K562 (cell line): ENCODE measurements around the gene NRIP2. TPM values are rescaled to one million over a fixed set of nuclear protein-coding genes. Genes with fewer than 3 reads are reported as not detected.
A peak's percentile ranks its signal among the peaks of the same experiment; 100 is the strongest.

Source experiments
- COPS2 ChIP-seq: fragments of 450-650 bp; conservative IDR thresholded peaks from 2 replicates; pipeline ENCODE4 v1.6.1; 2016; ENCODE audit warnings: mild to moderate bottlenecking, moderate library complexity
- ID3 ChIP-seq, 2 experiments: fragments of 250-450 bp in 1 of 2; fragments of 450-650 bp in 1 of 2; sonication (Bioruptor Pico) in 1 of 2; IDR thresholded peaks; 2 replicates each; pipeline versions ENCODE4 v1.6.1 to v1.8.0; 2016 to 2021; ENCODE audit warnings: mild to moderate bottlenecking in 2 of 2, moderate library complexity in 2 of 2, missing compliant biosample characterization in 1 of 2, missing genetic modification characterization in 1 of 2
- MGA ChIP-seq: fragments of 450-650 bp; IDR thresholded peaks from 2 replicates; pipeline ENCODE4 v1.6.1; 2016; ENCODE audit warnings: mild to moderate bottlenecking, moderate library complexity
- MTA3 ChIP-seq: fragments of 450-650 bp; formaldehyde crosslinking; IDR thresholded peaks from 2 replicates; pipeline ENCODE4 v1.6.1; 2017; ENCODE audit warnings: mild to moderate bottlenecking, borderline replicate concordance
- NFXL1 ChIP-seq: fragments of 450-650 bp; formaldehyde crosslinking; IDR thresholded peaks from 2 replicates; pipeline ENCODE4 v1.4.0; 2021; ENCODE audit warnings: mild to moderate bottlenecking
- PHF21A ChIP-seq: fragments of 450-650 bp; IDR thresholded peaks from 2 replicates; pipeline ENCODE4 v1.6.1; 2017; ENCODE audit warnings: low read depth, borderline replicate concordance
- SREBF1 ChIP-seq: fragments of 150-350 bp; IDR thresholded peaks from 2 replicates; pipeline ENCODE4 v1.6.1; 2014; ENCODE audit warnings: antibody characterized with exemption, low read depth, low read length, borderline replicate concordance
- polyA plus RNA-seq, 8 experiments: library from polyadenylated mRNA; depleted of rRNA in 4 of 8; stranded (reverse) in 5 of 8; unstranded in 3 of 8; fragments of >200 nt; fragmentation: Nextera tagmentation in 2 of 8; fragmentation: Illumina TruSeq in 1 of 8; extraction: Ambion mirVana in 2 of 8; extraction: Trizol in 1 of 8; gene quantifications; 2 replicates each; pipeline versions ENCODE4 v1.2.1 to v1.2.3, GENCODE V29; 2011 to 2014; ENCODE audit warnings: inconsistent platforms in 1 of 8, missing spikeins in 1 of 8
- total RNA-seq, 7 experiments: library from RNA; depleted of rRNA in 6 of 7; stranded (reverse); fragments of >200 nt in 6 of 7; fragmentation: Illumina TruSeq in 2 of 7; extraction: Trizol in 2 of 7; gene quantifications; 2 replicates each; pipeline versions ENCODE4 v1.2.1 to v1.2.3, GENCODE V29; 2011 to 2021; ENCODE audit warnings: low replicate concordance in 1 of 7
- TF ChIP-seq, protein P1 (sequence below), 3 experiments: fragments of 200-800 bp in 1 of 3; sonication (Bioruptor generic) in 1 of 3; sonication (generic) in 1 of 3; formaldehyde crosslinking in 1 of 3; IDR thresholded peaks; 2 replicates each; pipeline versions ENCODE4 v1.6.1 to v1.8.0; 2016 to 2022; ENCODE audit warnings: mild to moderate bottlenecking in 2 of 3, missing compliant biosample characterization in 2 of 3, missing genetic modification characterization in 2 of 3, missing genetic modification reagents in 1 of 3

NRIP2 gene
- total and polyA plus RNA-seq, 9 of the 15 experiments (the other 6 are each of a cell fraction or from before 2014, with no cell fraction given), result 0.07 to 0.10 TPM; not detected in 7

- TF ChIP-seq ID3 (CRISPR knock-in tag; IDR thresholded peaks at IDR 0.05) (no peak), ID3 (tag; IDR thresholded peaks at IDR 0.05) (no peak), SREBF1 (no peak), PHF21A (no peak), MTA3 (no peak), MGA (0 out of 2 replicates have a peak, but pooled peaks have one; percentile 70), NFXL1 (CRISPR knock-in tag) (no peak), COPS2 (no peak)
- TF ChIP-seq, protein P1, sequence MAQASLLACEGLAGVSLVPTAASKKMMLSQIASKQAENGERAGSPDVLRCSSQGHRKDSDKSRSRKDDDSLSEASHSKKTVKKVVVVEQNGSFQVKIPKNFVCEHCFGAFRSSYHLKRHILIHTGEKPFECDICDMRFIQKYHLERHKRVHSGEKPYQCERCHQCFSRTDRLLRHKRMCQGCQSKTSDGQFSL (CRISPR knock-in tag; IDR thresholded peaks at IDR 0.05), result no peak
- TF ChIP-seq, protein P1 (tag; IDR thresholded peaks at IDR 0.05), result no peak
Measured at GRCh38 chr12:2792671-2793500, 41.9 kb downstream of the NRIP2 start (continued).
